IPS DF 4.7 (cell line): ENCODE results near the gene CETN3.

Source experiments
- DNase-seq: peaks from one replicate; pipeline ENCODE4 v3.0.0-alpha.2; 2013; ENCODE audit warnings: low spot score; ENCODE audit errors: extremely low read depth

The CETN3 gene

DNA sequence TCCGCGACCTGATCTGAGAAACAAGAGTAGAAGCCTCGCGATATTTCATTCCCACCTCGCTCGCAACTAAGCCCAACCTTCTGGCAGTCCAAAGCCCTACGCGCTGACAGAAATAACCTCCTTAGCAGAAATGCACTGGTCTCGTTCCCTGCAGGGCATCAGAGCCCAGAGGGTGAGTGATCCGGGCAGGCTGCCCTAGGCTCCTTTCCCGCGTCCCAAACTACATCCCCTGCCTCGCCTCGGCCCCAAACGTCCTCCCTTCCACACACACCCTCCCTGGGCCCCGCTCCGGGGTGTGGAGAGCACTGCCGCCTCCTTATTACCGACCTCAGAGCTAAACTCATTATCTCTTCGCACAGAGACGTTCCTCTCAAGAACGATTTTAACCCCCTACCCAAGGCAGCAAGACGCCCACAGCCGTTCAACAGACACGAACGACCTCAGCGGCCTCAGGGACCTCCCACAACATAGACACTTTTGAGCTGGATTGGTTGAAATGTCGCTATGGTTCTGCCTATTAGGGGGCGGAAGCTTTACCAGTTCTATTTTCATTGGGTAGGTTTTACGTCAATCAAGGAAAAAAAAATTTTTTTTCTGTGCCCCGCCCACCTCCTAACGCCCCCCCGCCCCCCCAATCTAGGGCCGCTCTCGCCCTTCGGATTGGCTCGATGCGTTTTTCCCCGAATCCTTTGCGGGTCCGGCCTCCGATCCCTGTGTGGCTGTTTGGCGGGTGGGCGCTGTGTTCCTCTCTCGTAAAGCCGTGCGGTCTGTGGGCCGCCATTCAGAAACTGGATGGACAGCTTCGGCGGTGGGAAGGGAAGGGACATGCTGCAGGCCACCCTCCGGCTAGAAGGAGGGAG lies at the start of gene CETN3:
Gene CETN3, minus strand, starts transcription at position 439 of the 860 bp plus-strand sequence. Its CDS starts 95 bp downstream, at position 344.
- no peak for DNase-seq

DNA sequence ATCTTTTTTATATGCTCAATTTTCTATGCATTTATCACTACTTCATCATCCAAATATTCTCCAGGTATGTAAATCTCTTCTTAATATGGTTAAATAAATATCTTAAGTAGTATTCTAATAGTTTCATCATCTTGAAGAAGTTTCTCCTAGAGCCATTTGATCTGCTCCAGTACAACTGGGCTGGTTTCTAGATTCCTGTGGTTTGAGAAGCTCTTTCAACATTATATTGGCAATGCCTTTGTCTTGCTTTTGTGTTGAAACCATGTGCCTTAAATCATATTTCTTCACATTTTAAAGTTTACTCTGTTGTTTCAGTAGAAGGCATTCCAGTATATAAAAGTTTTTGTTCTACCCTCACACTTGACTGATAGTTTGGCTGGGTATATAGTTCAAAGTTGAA lies 37.4 kb upstream of the CETN3 start:
- DNase-seq = no peak

DNA sequence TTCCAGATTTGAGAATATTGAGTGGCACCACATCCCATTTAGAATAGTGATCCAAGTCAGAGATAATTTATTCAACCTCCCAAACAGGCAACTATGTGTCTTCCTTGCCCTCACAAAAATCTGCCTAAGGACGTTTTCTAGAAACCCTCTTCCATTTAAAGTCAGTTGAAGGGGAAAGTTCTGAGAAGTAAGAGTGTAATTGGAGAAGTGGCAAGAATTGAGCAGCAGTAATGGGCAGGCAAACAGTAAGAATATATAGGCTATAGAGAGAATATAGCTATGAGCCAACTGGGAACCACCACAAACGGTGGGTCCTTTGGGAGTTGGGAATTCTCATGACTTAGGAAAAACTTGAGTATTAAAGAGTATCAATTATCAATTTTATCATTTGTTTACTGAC lies 31.1 kb upstream of the CETN3 start:
- DNase-seq = no peak

DNA sequence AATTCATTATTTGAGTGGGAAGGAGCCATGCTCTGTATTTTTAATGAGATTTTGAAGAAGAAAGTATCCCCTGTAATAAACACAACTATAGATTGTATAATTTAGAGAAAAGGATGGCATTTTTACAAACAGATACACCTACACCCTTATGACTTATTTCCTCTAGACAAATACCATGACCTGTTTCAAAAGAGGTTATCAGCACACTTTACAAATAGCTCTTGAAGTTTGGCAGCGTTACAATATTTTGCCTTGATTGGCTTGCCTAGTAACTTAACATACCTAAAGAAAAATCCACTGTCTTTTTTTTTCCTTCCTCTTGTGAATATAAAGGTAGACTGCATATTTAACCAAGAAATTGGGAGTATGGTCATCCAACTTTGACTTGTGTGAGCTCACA lies 28.5 kb upstream of the CETN3 start:
- no peak for DNase-seq

DNA sequence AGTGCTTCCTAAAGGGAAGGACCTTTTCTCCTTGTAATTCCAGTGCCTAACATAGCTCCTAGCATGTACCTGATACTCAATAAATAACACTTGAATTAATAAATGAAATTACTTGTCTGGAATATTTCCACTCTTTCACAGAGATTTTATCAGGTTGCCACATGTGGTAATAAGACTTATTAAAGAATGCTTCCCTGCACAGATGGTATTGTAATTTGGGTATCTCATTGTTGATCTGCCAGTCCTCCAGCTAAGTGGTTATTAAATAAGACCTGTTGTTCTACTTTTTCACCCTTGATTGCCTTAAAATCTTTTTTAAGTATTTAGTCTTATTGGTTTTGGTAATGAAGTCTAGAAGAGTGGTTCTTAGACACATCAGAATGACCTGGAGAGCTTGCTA lies 28.1 kb upstream of the CETN3 start:
- no peak for DNase-seq

DNA sequence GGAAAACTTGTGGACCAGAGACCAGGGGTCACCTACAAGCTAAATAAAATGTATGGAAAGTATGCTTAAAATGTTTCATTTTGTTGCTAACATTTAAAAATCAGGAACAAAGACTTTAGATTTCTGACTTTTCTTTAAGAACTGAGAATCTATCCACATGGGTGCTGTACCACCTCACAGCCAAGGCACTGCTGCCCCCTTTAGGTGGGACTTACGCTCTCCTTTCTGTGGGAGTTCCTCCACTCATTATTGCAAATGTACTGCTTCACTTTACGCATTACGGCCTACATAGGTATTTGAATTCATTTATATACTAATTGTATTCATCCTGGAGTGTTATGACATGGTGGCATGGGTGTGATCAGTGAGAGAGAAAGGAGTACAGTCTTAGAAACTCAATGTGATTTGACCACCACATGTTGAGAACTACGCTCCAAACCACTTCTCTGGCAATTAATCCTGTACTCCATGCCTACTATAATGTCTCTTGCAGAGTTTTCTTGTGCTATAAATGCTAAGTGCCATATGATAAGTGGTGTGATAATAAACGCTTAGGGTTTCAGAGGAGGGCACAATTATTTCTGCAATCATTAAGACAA lies 24.7 kb upstream of the CETN3 start:
- DNase-seq = peak; percentile 33

DNA sequence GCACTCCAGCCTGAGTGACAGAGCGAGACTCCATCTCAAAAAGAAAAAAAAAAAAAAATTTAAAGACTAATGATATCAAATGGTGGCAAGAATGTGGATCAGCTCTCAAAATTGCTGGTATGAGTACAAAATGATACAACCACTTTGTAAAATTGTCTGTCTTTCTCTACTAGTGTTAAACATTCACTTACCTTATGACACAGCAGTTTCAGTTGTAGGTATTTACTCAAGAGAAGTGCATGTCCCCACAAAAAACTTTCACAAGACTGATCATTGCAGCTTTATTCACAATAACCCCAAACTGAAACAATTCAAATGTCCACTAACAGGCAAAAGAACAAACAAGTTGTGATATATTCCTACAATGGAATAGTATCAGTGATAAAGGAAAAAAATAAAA lies 14.7 kb upstream of the CETN3 start:
- DNase-seq = no peak

DNA sequence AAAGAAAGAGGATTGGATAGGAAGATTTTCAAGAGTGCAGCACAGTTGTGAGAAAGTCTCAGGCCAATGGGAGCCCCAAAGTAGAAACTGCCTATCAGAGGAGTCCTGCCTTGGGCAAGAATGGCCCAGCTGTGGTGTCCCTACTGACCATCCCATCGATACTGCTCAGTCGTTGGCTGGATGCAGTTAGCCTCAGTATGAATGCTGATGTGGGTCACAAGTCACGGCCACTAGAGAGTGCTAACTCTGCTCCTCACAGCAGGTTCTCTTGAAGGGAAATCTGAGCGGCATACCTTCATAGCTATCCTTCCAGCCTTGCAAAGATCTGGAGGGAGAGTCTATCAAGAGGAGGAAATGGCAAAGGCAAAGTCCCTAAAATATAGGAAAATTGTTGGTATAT lies 11.6 kb upstream of the CETN3 start:
- DNase-seq = no peak

DNA sequence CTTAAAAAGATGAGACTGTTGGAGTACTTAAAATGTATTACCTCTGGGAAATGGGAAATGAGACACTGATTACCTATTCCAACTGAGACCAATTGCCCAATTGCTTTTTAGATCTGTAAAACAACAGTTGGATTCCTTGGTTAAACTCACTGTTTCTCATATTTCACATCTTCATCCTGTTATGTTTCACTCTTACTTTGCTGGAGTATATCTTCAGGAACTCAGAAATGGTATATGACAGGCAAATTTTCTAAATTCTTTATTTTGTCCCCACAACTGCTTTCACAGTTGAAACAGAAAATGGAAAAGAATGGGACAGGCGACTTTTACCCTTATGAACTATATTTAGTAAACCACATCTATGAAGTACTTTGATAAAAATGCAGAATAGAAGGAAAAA lies 8.7 kb upstream of the CETN3 start:
- no peak for DNase-seq

DNA sequence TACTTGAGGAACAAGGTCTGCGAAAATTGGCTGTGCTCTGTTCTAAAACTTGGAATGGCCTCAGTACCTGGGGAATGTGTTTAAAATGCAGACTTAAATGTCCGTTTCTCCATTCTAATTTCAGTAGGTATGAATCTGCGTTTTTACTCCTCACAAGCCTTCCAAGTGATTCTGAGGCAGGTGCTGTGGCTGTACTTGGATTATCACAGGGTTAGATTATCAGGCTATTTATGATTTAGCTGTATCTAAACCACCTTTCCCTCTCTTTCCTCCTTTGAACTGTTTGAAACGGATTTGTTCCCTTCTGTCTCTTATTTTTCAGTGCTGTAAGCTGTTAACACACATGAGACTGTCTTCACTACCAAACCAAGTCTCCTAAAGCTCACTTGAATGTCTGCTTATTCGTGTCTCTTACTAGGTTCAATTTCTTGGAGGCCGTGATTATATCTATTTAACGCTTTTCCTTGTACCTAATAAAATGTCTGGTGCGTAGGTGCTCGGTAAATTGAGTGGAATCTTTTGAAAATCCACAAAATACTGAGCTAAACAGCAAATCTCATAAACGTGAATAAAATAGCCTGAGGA lies 714 bp upstream of the CETN3 start:
- no peak for DNase-seq

DNA sequence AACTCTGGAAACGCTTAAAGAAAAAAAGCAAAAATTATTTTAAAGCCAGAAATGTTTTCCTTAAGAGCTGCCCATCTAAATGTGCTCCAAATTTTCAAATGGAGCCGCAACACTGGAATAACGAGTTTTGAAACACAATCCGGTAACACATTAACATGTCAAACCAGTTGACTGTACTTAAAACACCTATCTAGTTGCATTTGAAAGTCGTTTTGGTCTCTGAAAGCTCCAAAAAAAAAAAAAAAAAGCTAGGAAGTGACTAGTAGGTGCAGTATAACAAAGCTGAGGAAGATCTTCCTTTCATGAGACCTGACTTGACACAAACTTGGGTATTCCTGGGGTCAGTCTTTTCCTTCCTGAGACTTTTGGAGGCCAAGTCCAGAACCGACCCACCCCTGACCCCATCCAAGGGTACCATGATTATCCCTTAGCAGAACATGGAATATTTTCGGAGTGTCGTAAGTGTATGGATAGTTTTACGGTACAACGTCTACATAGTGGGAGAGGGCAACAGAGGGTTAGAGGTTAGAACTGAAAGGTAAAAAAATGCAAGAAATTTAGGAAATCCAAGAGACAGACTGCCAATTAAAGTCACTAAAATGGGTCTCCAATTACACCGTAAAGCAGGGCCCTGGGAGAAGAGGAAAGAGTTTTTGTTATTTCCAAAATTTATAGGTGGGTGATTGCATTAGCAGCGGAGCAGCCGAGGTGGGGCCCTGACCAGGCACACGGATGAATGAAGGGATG lies 812 bp downstream of the CETN3 start:
- DNase-seq = no peak

DNA sequence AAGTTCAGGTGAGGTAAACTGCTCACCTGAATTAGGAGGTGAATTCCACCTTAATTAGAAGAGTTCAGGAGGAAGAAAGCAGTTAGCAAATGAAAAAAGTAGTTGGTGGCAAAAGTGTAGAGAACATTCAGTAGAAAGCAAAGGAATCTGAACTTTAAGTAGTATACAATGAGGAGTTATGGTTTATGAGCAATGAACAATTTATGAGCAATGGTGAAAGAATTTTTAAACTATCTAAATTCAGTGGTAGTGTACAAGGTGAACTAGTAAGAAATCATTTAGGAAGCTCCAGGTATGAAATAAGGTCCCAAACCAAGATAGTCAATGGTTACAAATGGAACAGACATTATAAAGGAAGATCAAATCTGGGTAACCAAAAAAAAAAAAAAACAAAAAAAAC lies 3.1 kb downstream of the CETN3 start:
- DNase-seq = no peak

DNA sequence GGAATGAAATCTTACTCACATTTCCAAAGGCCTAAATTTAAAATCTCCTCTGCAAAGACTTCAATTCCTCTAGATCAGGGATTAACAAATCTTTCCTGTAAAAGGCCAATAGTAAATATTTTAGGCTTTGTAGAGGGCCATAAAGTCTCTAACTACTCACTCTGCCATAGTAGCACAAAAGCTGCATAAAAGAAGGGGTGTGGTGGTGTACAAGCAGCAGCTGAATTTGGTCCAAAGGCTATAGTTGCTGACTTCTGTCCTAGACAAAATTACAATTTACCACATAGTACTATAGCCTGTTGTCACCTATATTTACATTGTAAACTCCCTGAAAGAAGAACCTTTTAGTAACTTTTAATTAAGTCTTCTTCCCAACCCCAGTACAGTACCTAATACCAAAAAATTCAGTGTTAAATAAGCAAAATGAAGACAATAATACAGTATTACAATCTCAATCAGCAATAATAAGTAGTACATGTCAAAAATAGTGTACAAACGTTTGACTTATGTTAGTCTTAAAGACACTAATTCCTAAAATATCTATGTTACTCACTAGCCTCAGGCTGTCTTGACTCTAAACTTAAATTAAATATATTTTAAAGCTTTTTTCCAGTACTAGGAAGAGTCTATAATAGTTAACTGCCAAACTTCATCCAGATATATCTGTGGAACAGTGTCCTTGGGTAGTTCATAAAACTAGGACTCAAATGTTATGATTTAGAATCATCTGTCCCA lies 6.9 kb downstream of the CETN3 start:
- DNase-seq = no peak

DNA sequence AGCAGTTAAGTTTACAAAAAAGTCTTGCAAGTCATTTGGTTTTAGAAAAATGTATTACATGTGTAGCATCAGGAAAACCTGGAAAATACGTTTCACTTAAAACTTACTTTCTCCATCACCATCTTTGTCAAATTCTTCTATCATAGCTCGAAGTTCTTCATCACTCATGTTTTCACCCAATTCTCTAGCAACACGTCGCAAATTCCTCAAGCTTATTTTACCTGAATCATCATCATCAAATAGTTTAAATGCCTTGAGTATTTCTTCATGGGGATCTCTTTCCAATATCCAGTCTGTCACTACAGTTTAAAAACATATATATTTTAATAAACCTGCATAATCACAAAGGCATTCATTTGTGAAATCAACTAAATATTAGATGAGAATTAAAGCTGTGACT lies 10.3 kb downstream of the CETN3 start:
- DNase-seq = no peak

DNA sequence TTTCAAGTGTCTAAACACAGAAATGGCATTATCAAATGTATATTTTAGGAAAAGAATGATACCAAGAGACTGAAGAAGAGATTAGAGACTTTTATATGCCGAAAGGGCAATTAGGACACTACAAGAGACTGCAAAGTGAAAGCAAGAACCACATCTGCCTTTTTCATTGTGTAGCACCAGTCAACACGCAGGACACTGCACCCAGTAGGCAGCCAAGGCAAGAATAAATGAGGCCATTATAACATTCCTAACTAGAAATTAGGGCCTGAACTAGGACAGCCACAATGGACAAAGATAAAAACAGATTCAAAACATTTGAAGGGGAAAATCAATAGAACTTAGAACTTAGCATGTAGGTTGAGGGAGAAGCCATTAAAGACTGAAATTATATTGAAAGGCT lies 10.8 kb downstream of the CETN3 start:
- no peak for DNase-seq

DNA sequence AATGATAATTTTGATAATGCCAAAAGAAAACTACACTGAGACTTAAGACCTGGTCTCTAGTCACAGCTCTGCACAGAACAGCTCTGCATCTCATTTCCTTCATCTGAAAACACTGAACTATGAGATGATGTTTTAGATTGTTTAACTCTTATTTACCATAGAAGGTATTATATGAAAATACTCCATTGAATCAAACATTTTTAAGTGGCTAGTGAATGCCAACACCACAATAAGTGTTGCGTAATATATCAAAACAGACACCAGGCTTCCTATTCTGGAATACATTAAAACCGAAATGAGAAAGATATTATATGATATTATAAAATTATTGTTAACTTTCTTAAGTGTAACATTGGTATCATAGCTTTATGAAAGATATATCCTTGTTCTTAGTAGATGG lies 14.6 kb downstream of the CETN3 start:
- DNase-seq = no peak

DNA sequence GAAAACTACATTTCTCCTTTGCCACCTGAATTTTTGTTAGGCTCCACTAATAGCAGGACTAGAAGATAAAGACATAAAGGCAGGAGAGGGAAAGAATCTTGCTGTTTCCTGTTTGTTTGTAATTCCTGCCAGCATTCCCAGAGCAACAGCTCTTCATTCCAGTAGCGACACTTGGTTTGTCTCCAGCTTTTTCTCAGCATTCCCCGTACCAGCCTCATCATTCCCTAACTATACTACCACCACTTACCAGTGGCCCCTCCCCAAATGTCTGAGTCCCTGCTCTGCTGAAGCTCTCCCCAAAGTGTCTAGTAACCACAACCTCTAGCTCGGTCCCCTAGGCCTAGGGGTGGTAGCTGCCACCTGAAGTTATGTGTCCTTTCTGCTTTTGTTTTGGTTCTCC lies 18.6 kb downstream of the CETN3 start:
- no peak for DNase-seq

DNA sequence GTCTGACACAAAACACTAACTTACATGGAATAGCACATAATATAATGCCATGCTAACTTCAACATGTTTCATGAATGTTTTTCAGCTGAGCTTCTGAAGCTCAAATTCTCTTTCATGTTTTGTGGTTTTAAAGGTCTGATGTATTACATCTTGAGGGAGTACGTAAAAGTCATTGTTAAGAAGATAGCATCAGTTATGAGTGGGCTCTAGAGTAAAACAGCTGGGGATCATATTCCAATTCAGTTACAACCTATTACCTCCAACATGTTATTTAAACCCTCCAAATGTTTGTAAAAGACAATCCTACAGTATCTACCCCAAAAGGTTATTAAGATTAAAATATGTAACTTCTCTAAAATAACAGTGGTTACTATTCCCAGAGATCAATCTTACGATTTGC lies 19.2 kb downstream of the CETN3 start:
- no peak for DNase-seq

DNA sequence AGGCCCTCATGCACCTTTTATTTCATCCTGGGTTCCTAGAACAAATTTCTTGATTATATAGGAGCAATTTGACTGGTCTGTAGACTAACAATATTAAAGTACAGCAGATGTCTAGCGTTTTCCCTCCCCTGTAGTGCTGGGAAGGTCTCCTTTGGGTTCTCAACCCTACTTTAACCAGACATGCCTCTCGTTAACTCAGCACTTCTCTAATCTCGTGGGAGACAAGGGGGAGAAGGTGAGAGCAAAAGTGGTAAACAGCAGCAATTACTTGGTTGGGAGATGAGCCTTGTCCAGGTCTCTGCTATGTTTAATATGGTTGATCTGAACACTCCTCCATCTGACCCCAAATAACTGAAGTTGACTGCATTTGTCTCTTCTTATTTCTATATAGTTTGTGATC lies 22.0 kb downstream of the CETN3 start:
- DNase-seq = no peak

DNA sequence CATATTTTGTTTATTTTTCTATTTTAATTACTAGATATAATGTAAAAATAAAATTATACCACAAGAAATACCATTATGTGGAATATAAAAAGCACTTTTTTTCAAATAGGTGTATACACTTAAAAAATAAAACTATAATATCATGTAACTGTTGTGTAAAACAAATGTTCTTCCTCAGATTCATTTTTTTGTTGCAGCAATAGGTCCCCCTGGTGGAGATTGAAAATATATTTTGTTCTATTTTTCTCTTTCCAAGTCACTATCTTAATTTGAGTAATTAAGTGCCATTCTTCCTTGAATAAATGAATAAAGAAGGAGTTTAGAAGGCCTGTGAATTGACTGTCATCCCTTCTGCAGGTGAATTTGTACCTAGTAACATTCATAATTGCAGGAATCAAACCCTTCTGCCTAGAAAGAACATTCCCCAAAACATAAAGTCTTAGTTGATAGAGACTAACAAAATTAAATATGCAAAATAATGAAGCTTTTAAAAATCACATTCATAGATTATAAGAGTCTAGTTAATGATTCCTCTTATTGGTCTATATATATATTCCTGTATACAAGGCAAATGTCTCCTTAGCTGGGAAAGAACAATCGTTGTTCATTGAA lies 23.4 kb downstream of the CETN3 start:
- no peak for DNase-seq

DNA sequence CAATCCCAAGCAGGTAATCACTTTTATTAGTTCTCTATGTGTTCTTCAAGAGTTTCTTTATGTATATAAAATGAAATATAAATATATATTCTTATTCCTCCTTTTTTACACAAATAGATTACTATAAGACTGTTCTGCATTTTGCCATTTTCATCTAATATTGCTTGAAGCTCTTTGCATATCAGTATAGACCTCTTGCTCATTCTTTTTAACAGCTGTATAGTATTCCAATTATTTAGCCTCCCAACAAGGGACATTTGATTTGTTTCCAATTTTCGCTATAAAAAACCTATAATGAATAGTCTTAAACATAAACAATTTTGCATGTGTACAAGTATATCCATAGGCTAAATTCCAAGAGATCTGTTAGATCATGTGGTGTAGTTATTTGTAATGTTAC lies 25.2 kb downstream of the CETN3 start:
- no peak for DNase-seq
